Trophoblast cell (in vitro differentiated cells and primary cell): ENCODE measurements around the gene USP1.
A peak's percentile ranks its signal among the peaks of the same experiment; 100 is the strongest.

Experiments
- DNase-seq, 2 donors: peaks; one replicate each; pipeline ENCODE4 v3.0.0-alpha.2; 2016
- H2AFZ ChIP-seq: 2 replicates; pipeline ENCODE4 v1.6.1; 2013; ENCODE audit warnings: low read length, moderate library complexity, mild to moderate bottlenecking; ENCODE audit not compliant: insufficient read depth, poor library complexity
- H2AK5ac ChIP-seq: 2 replicates; pipeline ENCODE4 v1.6.1; 2013; ENCODE audit warnings: mild to moderate bottlenecking, low read length
- H2BK120ac ChIP-seq: 2 replicates; pipeline ENCODE4 v1.6.1; 2013; ENCODE audit warnings: low read length, mild to moderate bottlenecking, moderate library complexity; ENCODE audit not compliant: insufficient read depth, poor library complexity
- H2BK12ac ChIP-seq: 2 replicates; pipeline ENCODE4 v1.6.1; 2013; ENCODE audit warnings: mild to moderate bottlenecking, low read length, moderate library complexity
- H2BK5ac ChIP-seq: 2 replicates; pipeline ENCODE4 v1.6.1; 2013; ENCODE audit warnings: low read length, low read depth, moderate library complexity, mild to moderate bottlenecking; ENCODE audit not compliant: poor library complexity
- H3K14ac ChIP-seq: 2 replicates; pipeline ENCODE4 v1.6.1; 2013; ENCODE audit warnings: mild to moderate bottlenecking, low read length
- H3K18ac ChIP-seq: 2 replicates; pipeline ENCODE4 v1.6.1; 2013; ENCODE audit warnings: mild to moderate bottlenecking, low read length
- H3K23ac ChIP-seq: 2 replicates; pipeline ENCODE4 v1.6.1; 2013; ENCODE audit warnings: low read length
- H3K27ac ChIP-seq: 2 replicates; pipeline ENCODE4 v1.5.1; 2013; ENCODE audit warnings: low read depth, mild to moderate bottlenecking, inconsistent platforms, low read length, moderate library complexity
- H3K27me3 ChIP-seq: 2 replicates; pipeline ENCODE4 v1.6.1; 2013; ENCODE audit warnings: inconsistent platforms, mild to moderate bottlenecking, low read length, moderate library complexity; ENCODE audit not compliant: insufficient read depth
- H3K36me3 ChIP-seq, 2 experiments: 1 replicate in 1 of 2; 2 replicates in 1 of 2; pipeline ENCODE4 v1.6.1; 2013; ENCODE audit warnings: low read length in 2 of 2, mild to moderate bottlenecking in 2 of 2, moderate library complexity in 1 of 2; ENCODE audit not compliant: insufficient read depth in 2 of 2, control insufficient read depth in 1 of 2
- H3K4ac ChIP-seq: 2 replicates; pipeline ENCODE4 v1.6.1; 2013; ENCODE audit warnings: low read depth, mild to moderate bottlenecking, low read length, moderate library complexity
- H3K4me1 ChIP-seq, 2 experiments: 1 replicate in 1 of 2; 2 replicates in 1 of 2; pipeline ENCODE4 v1.6.1; 2013; ENCODE audit warnings: low read length in 2 of 2, mild to moderate bottlenecking in 2 of 2, moderate library complexity in 1 of 2; ENCODE audit not compliant: insufficient read depth in 2 of 2, control insufficient read depth in 1 of 2
- H3K4me2 ChIP-seq: 2 replicates; pipeline ENCODE4 v1.6.1; 2013; ENCODE audit warnings: inconsistent platforms, mild to moderate bottlenecking, low read length, moderate library complexity
- H3K4me3 ChIP-seq: 2 replicates; pipeline ENCODE4 v1.5.1; 2013; ENCODE audit warnings: mild to moderate bottlenecking, low read depth, low read length, inconsistent platforms
- H3K79me1 ChIP-seq: one replicate; pipeline ENCODE4 v1.6.1; 2013; ENCODE audit warnings: low read length
- H3K79me2 ChIP-seq: 2 replicates; pipeline ENCODE4 v1.6.1; 2013; ENCODE audit warnings: low read length, mild to moderate bottlenecking; ENCODE audit not compliant: control insufficient read depth, insufficient read depth, poor library complexity
- H3K9ac ChIP-seq: 2 replicates; pipeline ENCODE4 v1.6.1; 2013; ENCODE audit warnings: mild to moderate bottlenecking, low read length
- H3K9me3 ChIP-seq: 2 replicates; pipeline ENCODE4 v1.6.1; 2013; ENCODE audit warnings: low read depth, mild to moderate bottlenecking, control low read depth, inconsistent platforms, low read length; ENCODE audit not compliant: insufficient read depth
- H4K12ac ChIP-seq: 2 replicates; pipeline ENCODE4 v1.6.1; 2013; ENCODE audit warnings: low read depth, mild to moderate bottlenecking, low read length, moderate library complexity
- H4K8ac ChIP-seq: 2 replicates; pipeline ENCODE4 v1.6.1; 2013; ENCODE audit warnings: low read depth, mild to moderate bottlenecking, low read length, moderate library complexity
- H4K91ac ChIP-seq: one replicate; pipeline ENCODE4 v1.6.1; 2013; ENCODE audit warnings: low read depth, mild to moderate bottlenecking, low read length, moderate library complexity
- whole genome bisulfite sequencing: extraction: QIAGEN DNeasy Blood & Tissue Kit; methylation state at CpG from one replicate; pipeline ENCODE4 v1.1.7; 2013; ENCODE audit warnings: missing lambda C conversion rate; ENCODE audit not compliant: insufficient read length, insufficient coverage; ENCODE audit errors: extremely low coverage; 5-methylcytosine and 5-hydroxymethylcytosine counted together

USP1 gene

DNA sequence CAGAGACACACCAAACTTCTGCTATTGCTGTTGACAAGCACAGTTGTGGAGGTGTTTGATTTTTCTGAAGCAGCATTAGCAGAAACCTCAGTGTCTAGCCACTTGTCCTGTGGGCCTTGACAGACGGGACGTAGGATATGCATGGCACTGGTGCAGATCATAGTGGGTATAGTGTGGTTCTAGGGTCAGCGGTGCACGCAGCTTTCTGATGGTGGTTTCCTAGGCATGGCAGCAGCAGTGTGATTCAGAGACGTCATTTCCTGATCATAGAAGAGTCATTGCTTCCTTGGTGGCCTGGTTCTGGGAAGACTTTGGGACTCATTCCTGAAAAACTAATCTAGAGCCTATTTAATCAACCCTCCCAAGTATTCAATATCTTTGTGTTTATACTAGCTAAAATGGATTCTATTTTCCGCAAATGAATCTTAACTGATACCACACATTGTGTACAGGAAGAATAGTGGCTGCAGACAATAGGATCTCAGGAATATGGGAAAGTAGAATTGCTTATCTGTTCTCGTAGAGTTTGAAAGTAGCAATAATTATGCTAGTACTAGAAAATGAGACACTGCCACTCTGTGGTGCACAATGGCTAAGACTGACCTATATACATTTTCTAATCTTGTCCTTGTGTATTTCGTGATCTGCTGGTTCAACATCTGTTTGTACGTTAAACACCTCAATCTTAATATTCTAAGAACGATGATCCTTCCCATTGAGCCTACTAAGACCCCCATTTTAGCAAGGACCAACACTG lies 2.8 kb upstream of the USP1 start:
- H2BK12ac ChIP-seq, result no peak overlapping the region

DNA sequence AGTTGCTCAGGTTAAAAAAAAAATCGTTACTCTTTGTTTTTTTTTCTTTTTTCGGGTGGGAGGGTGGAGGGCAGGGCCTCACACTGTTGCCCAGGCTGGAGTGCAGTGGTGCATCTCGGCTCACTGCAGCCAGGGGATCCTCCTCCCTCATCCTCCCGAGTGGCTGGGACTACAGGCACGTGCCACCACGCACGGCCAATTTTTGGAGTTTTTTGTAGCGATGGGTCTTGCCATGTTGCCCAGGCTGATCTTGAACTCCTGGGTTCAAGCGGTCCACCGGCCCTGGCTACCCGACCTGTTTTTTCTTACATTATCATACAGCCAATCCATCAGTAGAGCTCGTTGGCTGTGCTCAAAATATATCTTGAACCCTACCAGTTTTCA lies 2.2 kb upstream of the USP1 start:
- Histone ChIP-seq H3K79me1 (peaks cover 15% of the 10 kb centered on the region), H3K9ac (no peak overlapping the region)
- no CpG with 5 or more reads among the region's 12 CpGs for whole genome bisulfite sequencing

More for the DNA sequence above, 2.8 kb upstream of the USP1 start:
- Histone ChIP-seq H3K14ac (no peak overlapping the region), H3K36me3 (no peaks in the 10 kb centered on the region), H3K4me1 (peaks cover 0 to 4% of the 10 kb centered on the region in 2 experiments), H3K9me3 (peaks cover 2% of the 10 kb centered on the region), H3K79me2 (peaks cover 15% of the 10 kb centered on the region), H3K79me1 (peaks cover 15% of the 10 kb centered on the region), H3K27me3 (no peaks in the 10 kb centered on the region), H2AK5ac (no peak overlapping the region), H4K12ac (no peak overlapping the region), H3K23ac (no peak overlapping the region), H4K91ac (no peak overlapping the region), H3K4me3 (no peak overlapping the region), H3K9ac (no peak overlapping the region), H3K18ac (no peak overlapping the region), H3K4me2 (no peak overlapping the region), H2AFZ (no peak overlapping the region), H2BK5ac (no peak overlapping the region), H3K4ac (no peak overlapping the region), H3K27ac (no peak overlapping the region), H2BK120ac (no peak overlapping the region), H4K8ac (no peak overlapping the region)
- no CpG with 5 or more reads among the region's 10 CpGs for WGBS
- no peak for DNase-seq

DNA sequence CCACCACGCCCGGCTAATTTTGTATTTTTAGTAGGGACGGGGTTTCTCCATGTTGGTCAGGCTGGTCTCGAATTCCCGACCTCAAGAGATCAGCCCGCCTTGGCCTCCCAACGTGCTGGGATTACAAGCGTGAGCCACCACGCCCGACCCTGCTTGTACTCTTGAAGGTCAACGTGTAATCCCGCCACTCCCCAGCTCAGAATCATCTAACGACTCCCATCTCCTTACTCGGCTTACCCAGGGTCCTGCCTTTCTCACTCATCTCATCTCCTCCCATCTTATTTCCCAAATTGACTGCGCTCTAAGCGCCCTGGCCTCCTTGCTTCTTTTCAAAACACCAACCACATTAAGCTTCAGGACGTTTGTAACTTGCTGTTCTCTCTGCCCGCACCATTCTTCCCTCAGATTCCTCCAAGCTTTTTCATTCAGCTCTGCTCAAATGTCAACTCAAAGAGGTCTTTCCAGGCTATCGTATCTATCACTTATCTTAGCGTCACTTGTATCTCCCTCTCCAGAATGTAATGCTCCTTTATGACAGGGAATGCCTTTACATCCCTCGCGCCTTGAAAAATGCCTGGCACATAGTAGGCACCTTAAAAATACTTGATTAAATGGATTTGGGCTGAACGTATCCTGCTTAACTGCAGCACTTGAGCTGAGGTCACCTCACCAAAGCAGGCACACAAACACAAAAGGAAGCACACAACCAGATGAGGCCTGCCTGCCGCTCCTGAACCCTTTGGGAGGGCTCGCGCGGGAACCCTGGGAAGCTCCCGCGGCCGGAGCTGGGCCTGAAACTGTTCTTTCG lies 1.4 kb upstream of the USP1 start:
- peaks cover 0 to 4% of the 10 kb centered on the region in 2 experiments for H3K4me1 ChIP-seq
- H2BK5ac ChIP-seq, result peak overlapping the region; percentile 56
- H4K8ac ChIP-seq, result peak overlapping the region; percentile 88
- DNase-seq, result peak; percentile 36 to 74
- peak overlapping the region; percentile 89 for H3K9ac ChIP-seq
- peak overlapping the region; percentile 58 for H3K18ac ChIP-seq
- peak overlapping the region; percentile 76 for H3K4me2 ChIP-seq
- peaks cover 15% of the 10 kb centered on the region for H3K79me1 ChIP-seq
- peak overlapping the region; percentile 37 for H3K4ac ChIP-seq
- H3K14ac ChIP-seq, result peak overlapping the region; percentile 69
- H2BK12ac ChIP-seq, result peak overlapping the region; percentile 30
- H3K23ac ChIP-seq, result no peak overlapping the region
- peak overlapping the region; percentile 49 for H2BK120ac ChIP-seq
- peak overlapping the region; percentile 93 for H4K91ac ChIP-seq
- peak overlapping the region; percentile 83 for H2AK5ac ChIP-seq
- peak overlapping the region; percentile 94 for H3K27ac ChIP-seq
- H4K12ac ChIP-seq, result peak overlapping the region; percentile 80
- H2AFZ ChIP-seq, result peak overlapping the region; percentile 38
- no CpG with 5 or more reads among the region's 31 CpGs for WGBS
- H3K79me2 ChIP-seq, result peaks cover 15% of the 10 kb centered on the region
- H3K36me3 ChIP-seq, result no peaks in the 10 kb centered on the region
- H3K9me3 ChIP-seq, result peaks cover 2% of the 10 kb centered on the region
- peak overlapping the region; percentile 74 for H3K4me3 ChIP-seq
- H3K27me3 ChIP-seq, result no peaks in the 10 kb centered on the region

More for the DNA sequence above, 2.2 kb upstream of the USP1 start:
- Histone ChIP-seq H2BK5ac (no peak overlapping the region), H3K36me3 (no peaks in the 10 kb centered on the region), H3K9me3 (peaks cover 2% of the 10 kb centered on the region), H2AK5ac (no peak overlapping the region), H3K4ac (no peak overlapping the region), H2AFZ (no peak overlapping the region), H3K27me3 (no peaks in the 10 kb centered on the region), H4K8ac (no peak overlapping the region), H4K91ac (no peak overlapping the region), H3K4me1 (peaks cover 0 to 4% of the 10 kb centered on the region in 2 experiments), H3K79me2 (peaks cover 15% of the 10 kb centered on the region), H3K27ac (no peak overlapping the region), H2BK120ac (no peak overlapping the region), H4K12ac (no peak overlapping the region), H2BK12ac (no peak overlapping the region), H3K18ac (no peak overlapping the region), H3K4me2 (no peak overlapping the region), H3K23ac (no peak overlapping the region), H3K4me3 (no peak overlapping the region), H3K14ac (no peak overlapping the region)
- no peak for DNase-seq

DNA sequence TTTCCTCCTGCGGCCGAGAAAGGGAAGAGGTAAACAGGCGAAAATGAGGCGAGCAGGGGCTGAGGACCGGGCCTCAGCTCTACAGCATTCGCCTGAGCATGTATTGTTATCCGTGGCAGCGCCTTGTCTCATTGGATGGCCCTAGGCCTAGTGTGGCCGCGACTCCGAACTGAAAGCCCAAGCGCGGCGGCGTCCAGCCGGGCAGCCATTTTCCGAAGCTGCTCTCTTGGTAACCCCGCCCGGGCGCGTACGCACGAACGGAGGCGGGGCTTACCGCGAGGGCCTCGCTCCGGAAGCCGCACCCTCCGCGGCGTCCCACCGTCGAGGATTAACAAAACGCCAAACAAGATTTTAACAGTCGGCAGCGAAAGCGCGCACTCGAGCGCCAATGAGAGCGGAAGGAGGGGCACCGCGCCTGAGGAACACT lies 797 bp upstream of the USP1 start:
- H3K9ac ChIP-seq, result peak overlapping the region; percentile 89
- H3K79me2 ChIP-seq, result peaks cover 15% of the 10 kb centered on the region
- no peaks in the 10 kb centered on the region for H3K36me3 ChIP-seq
- peak overlapping the region; percentile 69 for H4K12ac ChIP-seq
- H3K27me3 ChIP-seq, result no peaks in the 10 kb centered on the region
- H2BK120ac ChIP-seq, result peak overlapping the region; percentile 49
- H2BK5ac ChIP-seq, result peak overlapping the region; percentile 56
- peak overlapping the region; percentile 76 for H3K4me2 ChIP-seq
- H3K4ac ChIP-seq, result peak overlapping the region; percentile 37
- peaks cover 2% of the 10 kb centered on the region for H3K9me3 ChIP-seq
- H3K14ac ChIP-seq, result peak overlapping the region; percentile 69
- H4K91ac ChIP-seq, result peak overlapping the region; percentile 93
- no peak overlapping the region for H2BK12ac ChIP-seq
- WGBS, result no CpG with 5 or more reads among the region's 45 CpGs
- H3K18ac ChIP-seq, result peak overlapping the region; percentile 58
- H3K27ac ChIP-seq, result peak overlapping the region; percentile 94
- DNase-seq, result peak in 1 of 2 donors; percentile 100
- H2AK5ac ChIP-seq, result peak overlapping the region; percentile 25
- H3K4me3 ChIP-seq, result peak overlapping the region; percentile 74
- H3K23ac ChIP-seq, result no peak overlapping the region
- H4K8ac ChIP-seq, result peak overlapping the region; percentile 88
- peaks cover 15% of the 10 kb centered on the region for H3K79me1 ChIP-seq
- H2AFZ ChIP-seq, result peak overlapping the region; percentile 38
- peaks cover 0 to 4% of the 10 kb centered on the region in 2 experiments for H3K4me1 ChIP-seq
